Measurements from ENCODE around the gene HORMAD1. TPM values are rescaled to one million over a fixed set of nuclear protein-coding genes. Genes with fewer than 3 reads are reported as not detected.
"Not testable (repeated sequence)": the region's sequence is repeated elsewhere in the genome, so short reads cannot be mapped to it uniquely, and the experiment has no call there.

HORMAD1 gene, protein sequence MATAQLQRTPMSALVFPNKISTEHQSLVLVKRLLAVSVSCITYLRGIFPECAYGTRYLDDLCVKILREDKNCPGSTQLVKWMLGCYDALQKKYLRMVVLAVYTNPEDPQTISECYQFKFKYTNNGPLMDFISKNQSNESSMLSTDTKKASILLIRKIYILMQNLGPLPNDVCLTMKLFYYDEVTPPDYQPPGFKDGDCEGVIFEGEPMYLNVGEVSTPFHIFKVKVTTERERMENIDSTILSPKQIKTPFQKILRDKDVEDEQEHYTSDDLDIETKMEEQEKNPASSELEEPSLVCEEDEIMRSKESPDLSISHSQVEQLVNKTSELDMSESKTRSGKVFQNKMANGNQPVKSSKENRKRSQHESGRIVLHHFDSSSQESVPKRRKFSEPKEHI
- total RNA-seq (1 to 10 TPM in 1 of 2 donors, under 1 TPM in 1; 0.77 to 1.2 TPM), polyA plus RNA-seq (under 1 TPM; 0.17 to 0.26 TPM)
- long read RNA-seq, donor 1: 0 reads
- long read RNA-seq, donor 2: 0 reads
- long read RNA-seq, donor 3: 0 reads
- long read RNA-seq, donor 4: 0 reads
- long read RNA-seq, donor 5: 0 reads

- DNase-seq (no peak), ATAC-seq (ENCODE audit: insufficient read depth, low FRiP score) (no peak)
- H3K36me3 ChIP-seq (ENCODE audit: control insufficient read depth in 4 of 4, insufficient read depth in 4 of 4, low read length in 4 of 4): no peaks in the 10 kb centered on the region
- H3K4me3 ChIP-seq: no peak within 1 kb of the TSS
- no peaks in the 10 kb centered on the region for H3K4me1 ChIP-seq (ENCODE audit: control insufficient read depth in 5 of 5, insufficient read depth in 5 of 5, low read length in 5 of 5)
- H3K9ac ChIP-seq (ENCODE audit: insufficient read depth in 1 of 2, low read length in 2 of 2): no peak within 1 kb of the TSS
- WGBS, 2 donors: 98% methylated on average over 24 of the region's 24 CpGs
- no peaks in the 10 kb centered on the region for H3K27me3 ChIP-seq (ENCODE audit: control insufficient read depth in 3 of 3, insufficient read depth in 3 of 3, low read length in 2 of 3)
- no peak within 1 kb of the TSS for H3K27ac ChIP-seq (ENCODE audit: low read depth in 1 of 2, low read length in 1 of 2)
- peaks cover 0 to 2% (median 0%) of the 10 kb centered on the region in 4 donors for H3K9me3 ChIP-seq (ENCODE audit: control insufficient read depth in 4 of 4, insufficient read depth in 3 of 4, low read length in 3 of 4)
- TF ChIP-seq, protein P1, sequence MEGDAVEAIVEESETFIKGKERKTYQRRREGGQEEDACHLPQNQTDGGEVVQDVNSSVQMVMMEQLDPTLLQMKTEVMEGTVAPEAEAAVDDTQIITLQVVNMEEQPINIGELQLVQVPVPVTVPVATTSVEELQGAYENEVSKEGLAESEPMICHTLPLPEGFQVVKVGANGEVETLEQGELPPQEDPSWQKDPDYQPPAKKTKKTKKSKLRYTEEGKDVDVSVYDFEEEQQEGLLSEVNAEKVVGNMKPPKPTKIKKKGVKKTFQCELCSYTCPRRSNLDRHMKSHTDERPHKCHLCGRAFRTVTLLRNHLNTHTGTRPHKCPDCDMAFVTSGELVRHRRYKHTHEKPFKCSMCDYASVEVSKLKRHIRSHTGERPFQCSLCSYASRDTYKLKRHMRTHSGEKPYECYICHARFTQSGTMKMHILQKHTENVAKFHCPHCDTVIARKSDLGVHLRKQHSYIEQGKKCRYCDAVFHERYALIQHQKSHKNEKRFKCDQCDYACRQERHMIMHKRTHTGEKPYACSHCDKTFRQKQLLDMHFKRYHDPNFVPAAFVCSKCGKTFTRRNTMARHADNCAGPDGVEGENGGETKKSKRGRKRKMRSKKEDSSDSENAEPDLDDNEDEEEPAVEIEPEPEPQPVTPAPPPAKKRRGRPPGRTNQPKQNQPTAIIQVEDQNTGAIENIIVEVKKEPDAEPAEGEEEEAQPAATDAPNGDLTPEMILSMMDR (IDR thresholded peaks at IDR 0.05; ENCODE audit: control extremely low read depth, extremely low read depth): no peak
Observed at GRCh38 chr1:150720703-150721102, at the start of gene HORMAD1. HORMAD1 (minus strand) TSS chr1:150720895; CDS start chr1:150719505, 1,390 bp downstream.

DNA sequence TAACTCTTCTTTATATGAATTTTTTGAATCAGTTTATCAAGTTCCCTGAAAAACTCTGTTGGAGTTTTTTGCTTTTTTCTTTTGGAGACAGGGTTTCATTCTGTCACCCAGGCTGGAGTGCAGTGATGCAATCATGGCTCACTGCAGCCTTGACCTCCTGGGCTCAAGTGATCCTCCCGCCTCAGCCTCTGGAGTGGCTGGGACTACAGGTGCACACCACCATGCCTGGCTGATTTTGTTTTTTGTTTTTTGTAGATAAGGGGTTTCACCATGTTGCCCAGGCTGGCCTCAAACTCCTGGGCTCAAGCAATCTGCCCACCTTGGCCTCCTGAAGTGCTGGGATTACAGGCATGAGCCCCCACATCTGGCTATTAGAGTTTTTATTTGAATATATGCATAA lies 47.0 kb upstream of the HORMAD1 start:
- H3K4me3 ChIP-seq; H3K27ac ChIP-seq (ENCODE audit: low read depth in 1 of 2, low read length in 1 of 2); ATAC-seq (ENCODE audit: insufficient read depth, low FRiP score); H3K9me3 ChIP-seq (ENCODE audit: control insufficient read depth in 4 of 4, insufficient read depth in 3 of 4, low read length in 3 of 4); H3K4me1 ChIP-seq (ENCODE audit: control insufficient read depth in 5 of 5, insufficient read depth in 5 of 5, low read length in 5 of 5); H3K27me3 ChIP-seq (ENCODE audit: control insufficient read depth in 3 of 3, insufficient read depth in 3 of 3, low read length in 2 of 3); DNase-seq; H3K9ac ChIP-seq (ENCODE audit: insufficient read depth in 1 of 2, low read length in 2 of 2); H3K36me3 ChIP-seq (ENCODE audit: control insufficient read depth in 4 of 4, insufficient read depth in 4 of 4, low read length in 4 of 4): not testable (repeated sequence)
- 37 to 93% methylated on average over 1 of the region's 1 CpG for WGBS, 2 donors

DNA sequence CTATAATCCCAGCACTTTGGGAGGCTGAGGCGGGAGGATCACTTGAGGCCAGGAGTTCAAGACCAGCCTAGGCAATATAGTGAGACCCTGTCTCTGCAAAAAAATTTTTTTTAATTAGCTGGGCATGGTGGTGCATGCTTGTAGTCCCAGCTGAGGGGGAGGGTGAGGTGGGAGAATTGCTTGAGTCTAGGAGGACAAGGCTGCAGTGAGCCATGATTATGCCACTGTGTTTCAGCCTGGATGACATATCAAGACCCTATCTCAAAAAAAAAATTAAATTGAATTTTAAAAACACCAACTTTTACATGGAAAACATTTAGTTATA lies 45.2 kb upstream of the HORMAD1 start:
- H3K4me3 ChIP-seq; ATAC-seq (ENCODE audit: insufficient read depth, low FRiP score); H3K36me3 ChIP-seq (ENCODE audit: control insufficient read depth in 4 of 4, insufficient read depth in 4 of 4, low read length in 4 of 4); H3K9me3 ChIP-seq (ENCODE audit: control insufficient read depth in 4 of 4, insufficient read depth in 3 of 4, low read length in 3 of 4); H3K27me3 ChIP-seq (ENCODE audit: control insufficient read depth in 3 of 3, insufficient read depth in 3 of 3, low read length in 2 of 3); DNase-seq; H3K9ac ChIP-seq (ENCODE audit: insufficient read depth in 1 of 2, low read length in 2 of 2); H3K4me1 ChIP-seq (ENCODE audit: control insufficient read depth in 5 of 5, insufficient read depth in 5 of 5, low read length in 5 of 5): not testable (repeated sequence)
- H3K27ac ChIP-seq (ENCODE audit: low read depth in 1 of 2, low read length in 1 of 2): peak overlapping the region in 1 of 2 donors; percentile 47
- 50 to 55% methylated on average over 1 of the region's 1 CpG for WGBS, 2 donors

GRCh38 chr1:150765296-150765976 lies 44.7 kb upstream of the HORMAD1 start, which contains the start of gene CTSS:
CTSS (minus strand) TSS chr1:150765778; CDS start chr1:150764763, 1,015 bp downstream.
- DNase-seq (peak in 2 of 3 donors; percentile 45 to 47), ATAC-seq (ENCODE audit: insufficient read depth, low FRiP score) (peak; percentile 75)
- TF ChIP-seq, protein P1 (IDR thresholded peaks at IDR 0.05; ENCODE audit: control extremely low read depth, extremely low read depth): no peak
- no peaks in the 10 kb centered on the region for H3K27me3 ChIP-seq (ENCODE audit: control insufficient read depth in 3 of 3, insufficient read depth in 3 of 3, low read length in 2 of 3)
- H3K9me3 ChIP-seq (ENCODE audit: control insufficient read depth in 4 of 4, insufficient read depth in 3 of 4, low read length in 3 of 4): no peaks in the 10 kb centered on the region
- WGBS, 2 donors: 4 to 6% methylated on average over 4 of the region's 4 CpGs
- no peak within 1 kb of the TSS for H3K4me3 ChIP-seq
- H3K9ac ChIP-seq (ENCODE audit: insufficient read depth in 1 of 2, low read length in 2 of 2): peak within 1 kb of the TSS in 1 of 2 donors; percentile 67
- H3K36me3 ChIP-seq (ENCODE audit: control insufficient read depth in 4 of 4, insufficient read depth in 4 of 4, low read length in 4 of 4): no peaks in the 10 kb centered on the region
- H3K27ac ChIP-seq (ENCODE audit: low read depth in 1 of 2, low read length in 1 of 2): peak within 1 kb of the TSS in 1 of 2 donors; percentile 70
- H3K4me1 ChIP-seq (ENCODE audit: control insufficient read depth in 5 of 5, insufficient read depth in 5 of 5, low read length in 5 of 5): peaks cover 0 to 8% (median 5%) of the 10 kb centered on the region in 5 donors

Measured in lung (tissue), 16 donors.